Endothelial cell of umbilical vein (primary cell): ENCODE measurements around the gene CACNA2D1. TPM values are rescaled to one million over a fixed set of nuclear protein-coding genes. Genes with fewer than 3 reads are reported as not detected.

Experiments
- BruUV-seq: library from RNA; stranded (reverse); fragments of 400-500 nt; replicated peaks from 2 replicates; lab custom pipeline; 2021; lab: Mats Ljungman, UMichigan
- CTCF ChIA-PET: fragments of 300-600, 350-600 bp; sonication (Branson Sonifier 250); formaldehyde crosslinking; loops from one replicate; lab custom pipeline; 2021; ENCODE audit warnings: antibody characterized with exemption, inconsistent platforms; lab: Charles Lee
- POLR2A ChIA-PET: fragments of 300-600, 350-600 bp; sonication (Branson Sonifier 250); formaldehyde crosslinking; loops from one replicate; lab custom pipeline; 2021; ENCODE audit warnings: antibody characterized with exemption, inconsistent platforms; lab: Charles Lee
- DNase-seq: peaks from one replicate; pipeline ENCODE4 v3.0.0-alpha.2; 2011; ENCODE audit warnings: low read depth, low spot score
- FAIRE-seq: peaks from 2 replicates; lab custom pipeline; 2011; peaks lifted over from hg19 to GRCh38; lab: Jason Lieb, UNC
- H2AFZ ChIP-seq: 2 replicates; pipeline ENCODE4 v1.6.0; 2012; ENCODE audit warnings: low read depth, low read length, control low read depth, inconsistent platforms
- H3K27ac ChIP-seq: 2 replicates; pipeline ENCODE4 v1.5.1; 2011; ENCODE audit warnings: low read depth, mild to moderate bottlenecking, control low read depth, low read length, moderate library complexity; ENCODE audit not compliant: insufficient read depth
- H3K27me3 ChIP-seq, 2 experiments: 2 replicates each; pipeline versions ENCODE4 v1.6.0 to v1.6.1; 2011; ENCODE audit warnings: low read length in 2 of 2, mixed read lengths in 1 of 2; ENCODE audit not compliant: control insufficient read depth in 2 of 2, insufficient read depth in 2 of 2
- H3K36me3 ChIP-seq, 2 experiments: 2 replicates in 1 of 2; 3 replicates in 1 of 2; pipeline ENCODE4 v1.5.1; 2011; ENCODE audit warnings: low read length in 2 of 2, mild to moderate bottlenecking in 1 of 2, moderate library complexity in 1 of 2; ENCODE audit not compliant: control insufficient read depth in 2 of 2, insufficient read depth in 2 of 2; ENCODE audit errors: extremely low read depth in 1 of 2
- H3K4me1 ChIP-seq: 3 replicates; pipeline ENCODE4 v1.5.1; 2011; ENCODE audit warnings: mild to moderate bottlenecking, low read length; ENCODE audit not compliant: control insufficient read depth, insufficient read depth; ENCODE audit errors: extremely low read depth
- H3K4me2 ChIP-seq: 2 replicates; pipeline ENCODE4 v1.6.1; 2011; ENCODE audit warnings: low read length, control low read depth, mixed read lengths; ENCODE audit not compliant: insufficient read depth
- H3K4me3 ChIP-seq, 3 experiments: fragments of 200-600 bp in 1 of 3; sonication (generic), shearing (Covaris generic) in 1 of 3; replicated peaks in 1 of 3; 2 replicates each; pipeline ENCODE4 v1.5.1; 2011 to 2016; ENCODE audit warnings: control low read depth in 3 of 3, low read length in 3 of 3, mild to moderate bottlenecking in 2 of 3, inconsistent platforms in 1 of 3, low read depth in 1 of 3, moderate library complexity in 1 of 3; ENCODE audit not compliant: insufficient read depth in 1 of 3
- H3K79me2 ChIP-seq: 2 replicates; pipeline ENCODE4 v1.6.0; 2012; ENCODE audit warnings: low read length, inconsistent platforms; ENCODE audit not compliant: control insufficient read depth, insufficient read depth
- H3K9ac ChIP-seq: replicated peaks from 2 replicates; pipeline ENCODE3; 2011; ENCODE audit warnings: low read length, control low read depth; ENCODE audit not compliant: insufficient read depth; ENCODE audit errors: extremely low read depth
- H3K9me1 ChIP-seq: replicated peaks from 3 replicates; pipeline ENCODE4 v1.6.0; 2011; ENCODE audit warnings: mild to moderate bottlenecking, low read length; ENCODE audit not compliant: control insufficient read depth, insufficient read depth; ENCODE audit errors: extremely low read depth
- H3K9me3 ChIP-seq: replicated peaks from 2 replicates; pipeline ENCODE4 v1.5.1; 2012; ENCODE audit warnings: low read length, inconsistent platforms; ENCODE audit not compliant: control insufficient read depth, insufficient read depth
- H4K20me1 ChIP-seq: replicated peaks from 2 replicates; pipeline ENCODE3; 2011; ENCODE audit warnings: mild to moderate bottlenecking, low read length; ENCODE audit not compliant: control insufficient read depth, insufficient read depth; ENCODE audit errors: extremely low read depth
- CTCF ChIP-seq, 2 donors: IDR thresholded peaks; 1 replicate in 1 of 2; 2 replicates in 1 of 2; pipeline ENCODE4 v1.5.1; 2011; ENCODE audit warnings: low read length in 2 of 2, mild to moderate bottlenecking in 2 of 2, moderate library complexity in 2 of 2, control low read depth in 1 of 2, inconsistent platforms in 1 of 2, low read depth in 1 of 2; ENCODE audit not compliant: insufficient read depth in 1 of 2; ENCODE audit errors: extremely low read depth in 1 of 2
- EZH2 ChIP-seq: IDR thresholded peaks from 2 replicates; pipeline ENCODE4 v1.6.1; 2012; ENCODE audit warnings: borderline replicate concordance, low read depth, mild to moderate bottlenecking, moderate library complexity, low read length, inconsistent platforms; ENCODE audit not compliant: severe bottlenecking
- GATA2 ChIP-seq: IDR thresholded peaks from 2 replicates; pipeline ENCODE4 v1.7.0; 2011; ENCODE audit warnings: low read depth, mild to moderate bottlenecking, moderate library complexity, mixed read lengths, low read length; ENCODE audit not compliant: insufficient read length, insufficient read depth
- JUN ChIP-seq: IDR thresholded peaks from 2 replicates; pipeline ENCODE4 v1.6.1; 2011; ENCODE audit warnings: borderline replicate concordance, low read depth; ENCODE audit not compliant: insufficient read length, insufficient read depth
- MAX ChIP-seq: IDR thresholded peaks from 2 replicates; pipeline ENCODE4 v1.6.1; 2011; ENCODE audit not compliant: insufficient read depth, insufficient read length
- MYC ChIP-seq: IDR thresholded peaks from one replicate; pipeline ENCODE4 v1.6.1; 2011; ENCODE audit warnings: mild to moderate bottlenecking, low read depth, low read length
- POLR2A ChIP-seq: IDR thresholded peaks from 2 replicates; pipeline ENCODE4 v1.6.1; 2012; ENCODE audit warnings: low read depth, mild to moderate bottlenecking, control low read depth, low read length
- POLR2AphosphoS5 ChIP-seq: IDR thresholded peaks from 2 replicates; pipeline ENCODE4 v1.6.1; 2012; ENCODE audit warnings: low read depth, mild to moderate bottlenecking, control low read depth, low read length, moderate library complexity; ENCODE audit not compliant: insufficient read depth
- dilution Hi-C: fragments of 300-500 bp; cut with MboI; formaldehyde crosslinking; loops from one replicate; pipeline ENCODE4 v1.15.0; 2019; ENCODE audit warnings: low sequenced_read_pairs; ENCODE audit not compliant: extremely low pct_ligation_motif_present
- intact Hi-C: fragments of 100-400 bp; cut with micrococcal nuclease; formaldehyde crosslinking; loops from one replicate; pipeline ENCODE4 v1.10.0; 2022
- polyA plus RNA-seq, 4 experiments: library from polyadenylated mRNA; depleted of rRNA in 3 of 4; stranded (reverse) in 3 of 4; unstranded in 1 of 4; fragments of >200 nt; gene quantifications; 2 replicates each; pipeline versions ENCODE4 v1.2.1 to v1.2.3, GENCODE V29; 2011 to 2012; ENCODE audit warnings: missing spikeins in 1 of 4
- total RNA-seq: library from RNA; stranded (reverse); gene quantifications from 2 replicates; pipeline ENCODE4 v1.2.3, GENCODE V29; 2021

CACNA2D1 gene
- total and polyA plus RNA-seq, 2 donors (not counting 3 experiments of a cell fraction or from before 2014, with no cell fraction given) = 4.1 to 38.6 TPM

GRCh38 chr7:82080254-82080927 is 363.2 kb downstream of the CACNA2D1 start:
- ChIA-PET CTCF (interaction anchor here (1.0 to 1.5 kb wide), 3 partner anchors 9 to 14 kb away, joined by 3 to 6 read pairs (median 3); no protein-coding TSS in a partner anchor), POLR2A (no interaction called here)
- Histone ChIP-seq H3K36me3 (no peaks in the 10 kb centered on the region), H3K9me1 (no peaks in the 10 kb centered on the region), H4K20me1 (no peaks in the 10 kb centered on the region), H3K79me2 (no peaks in the 10 kb centered on the region), H3K9me3 (no peaks in the 10 kb centered on the region), H3K4me2 (no peak overlapping the region), H3K4me3 (no peak overlapping the region), H3K27me3 (no peaks in the 10 kb centered on the region), H3K4me1 (no peaks in the 10 kb centered on the region), H3K9ac (no peak overlapping the region), H3K27ac (no peak overlapping the region), H2AFZ (no peak overlapping the region)
- FAIRE-seq (no peak), DNase-seq (no peak)
- TF ChIP-seq MAX (no peak), POLR2AphosphoS5 (no peak), POLR2A (no peak), CTCF (IDR thresholded peaks at IDR 0.05; ENCODE audit: extremely low read depth in 1 of 2, insufficient read depth in 1 of 2, low read depth in 1 of 2, low read length in 2 of 2) (no peak), GATA2 (no peak), MYC (no peak), JUN (no peak), EZH2 (no peak)
- dilution Hi-C loops (no loop called here), intact Hi-C loops (no loop called here)
- no TSS peak for BruUV-seq
